Stimulated activated CD4-positive, alpha-beta T cell treated with anti-CD3 and anti-CD28 coated beads, Interleukin-12 subunit alpha, Interleukin-12 subunit beta, amount 100 ng/mL, for 4 hours (primary cell): Measurements from ENCODE around the gene ARL3.

Source experiments
- DNase-seq: peaks from one replicate; pipeline ENCODE4 v3.0.0-alpha.2; 2020

ARL3 gene

GRCh38 chr10:102649797-102650654, 64.2 kb downstream of the ARL3 start:
- DNase-seq, result no peak

DNA sequence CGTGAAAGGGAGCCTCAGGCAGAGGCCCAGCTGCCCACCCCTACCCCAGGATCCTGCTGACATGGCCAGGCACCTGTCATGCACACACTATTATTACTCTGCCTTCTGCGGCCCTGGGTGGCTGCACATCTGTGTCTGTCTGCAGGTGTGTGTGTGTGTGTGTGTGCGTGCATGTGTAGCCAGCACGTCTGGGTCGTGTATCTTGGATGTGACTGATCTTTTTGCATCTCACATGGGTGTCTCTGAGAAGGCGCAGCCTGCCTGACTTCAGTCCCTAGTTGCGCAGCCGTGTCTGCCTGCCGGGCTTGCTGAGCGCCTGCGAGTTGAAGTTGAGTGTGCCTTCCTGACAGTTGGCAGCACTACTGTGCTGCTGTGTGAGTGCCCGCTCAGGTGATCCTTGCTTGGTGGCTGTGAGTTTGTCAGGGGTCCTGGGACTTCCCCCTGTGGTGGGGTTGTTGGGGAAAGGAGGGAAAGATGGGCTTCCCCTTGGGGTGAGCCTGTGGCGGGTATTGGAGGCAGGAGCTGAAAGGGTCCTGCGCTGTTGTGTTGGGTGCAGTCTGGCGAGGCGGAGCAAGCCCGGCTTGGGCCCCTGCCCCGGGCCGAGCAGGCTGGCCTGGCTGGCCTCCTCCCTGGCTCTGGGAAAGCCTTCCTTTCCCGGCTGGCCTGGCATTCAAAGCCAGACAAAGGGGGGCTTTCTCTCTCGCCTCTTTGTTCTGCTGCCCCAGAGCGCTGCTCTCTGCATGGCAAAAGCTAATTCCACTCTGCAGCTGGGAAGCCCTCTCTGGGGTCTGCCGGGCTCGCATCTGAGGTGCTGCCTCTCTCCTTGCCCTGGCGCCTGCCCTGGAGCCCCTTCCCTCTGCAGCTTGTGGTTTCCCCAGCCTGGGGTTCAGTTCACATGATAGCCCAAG, 65.1 kb downstream of the ARL3 start:
- no peak for DNase-seq

DNA sequence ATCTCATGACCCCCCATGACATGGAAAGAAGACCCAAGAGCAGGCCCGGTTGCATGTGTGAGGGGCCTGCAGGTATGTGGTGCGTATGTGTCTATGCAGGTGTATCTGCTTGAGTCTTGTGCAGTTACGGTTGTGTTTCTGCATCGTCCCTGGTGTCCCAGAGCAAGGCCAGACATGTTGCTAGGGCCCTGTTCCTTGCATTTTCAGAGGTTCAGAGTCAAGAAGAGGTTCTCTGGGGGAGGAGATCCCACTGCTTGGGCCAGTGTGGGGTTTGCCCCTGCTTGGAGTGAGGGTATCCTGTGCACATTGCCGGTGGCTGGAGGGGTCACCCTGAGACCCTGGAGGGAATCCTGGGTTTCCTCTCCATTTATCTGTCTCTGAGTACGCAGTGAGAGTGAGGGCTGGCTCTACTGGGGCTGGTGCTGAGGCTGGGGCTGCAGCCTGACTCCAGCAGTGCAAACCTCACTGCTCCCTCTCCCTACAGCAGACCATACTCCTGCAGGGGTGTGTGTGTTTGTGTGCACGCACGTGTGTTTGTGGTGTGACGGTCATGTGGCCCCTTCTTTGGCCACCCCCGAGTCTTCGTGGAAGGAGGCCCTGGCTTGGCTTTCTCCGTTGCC, 65.8 kb downstream of the ARL3 start:
- DNase-seq, result no peak

DNA sequence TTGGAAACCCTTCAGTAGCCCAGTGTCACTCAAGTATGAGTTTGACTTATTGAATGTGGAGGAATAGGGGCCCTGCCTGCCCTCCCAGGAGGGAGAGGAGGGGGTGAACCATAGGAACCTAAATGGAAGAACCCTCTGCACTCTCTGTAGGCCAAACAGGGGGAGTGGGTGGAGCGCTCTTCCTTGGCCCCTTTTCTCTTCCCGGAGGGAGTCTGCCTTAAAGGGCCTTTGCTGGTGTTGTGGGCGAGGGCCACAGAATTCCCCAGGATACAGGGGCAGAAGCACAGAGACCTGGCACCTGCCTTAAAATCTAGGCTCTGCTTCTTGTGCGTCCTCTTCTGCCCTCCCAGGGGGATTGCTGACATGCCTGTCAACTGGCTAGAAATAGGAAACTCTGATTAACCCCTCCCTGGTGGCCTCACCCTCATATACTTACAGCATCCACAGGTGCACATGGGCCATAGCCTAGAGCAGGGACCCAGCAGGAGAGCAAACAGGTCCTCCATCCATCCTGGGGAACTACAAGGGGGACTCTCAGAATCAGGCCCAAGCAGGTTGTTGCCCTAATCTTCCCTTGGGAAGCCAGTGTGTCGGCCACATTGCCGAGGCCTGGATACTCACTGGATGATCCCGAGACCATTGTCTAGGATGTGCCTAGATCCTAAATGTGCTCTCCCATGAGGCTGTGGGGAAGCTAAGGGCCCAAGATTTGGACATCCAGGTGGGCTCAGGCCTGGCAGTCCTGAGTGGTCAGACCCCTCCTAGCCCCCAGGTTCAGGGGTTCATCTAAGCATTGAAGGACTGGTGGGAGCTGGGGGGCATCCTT, 66.5 kb downstream of the ARL3 start:
- DNase-seq, result no peak

DNA sequence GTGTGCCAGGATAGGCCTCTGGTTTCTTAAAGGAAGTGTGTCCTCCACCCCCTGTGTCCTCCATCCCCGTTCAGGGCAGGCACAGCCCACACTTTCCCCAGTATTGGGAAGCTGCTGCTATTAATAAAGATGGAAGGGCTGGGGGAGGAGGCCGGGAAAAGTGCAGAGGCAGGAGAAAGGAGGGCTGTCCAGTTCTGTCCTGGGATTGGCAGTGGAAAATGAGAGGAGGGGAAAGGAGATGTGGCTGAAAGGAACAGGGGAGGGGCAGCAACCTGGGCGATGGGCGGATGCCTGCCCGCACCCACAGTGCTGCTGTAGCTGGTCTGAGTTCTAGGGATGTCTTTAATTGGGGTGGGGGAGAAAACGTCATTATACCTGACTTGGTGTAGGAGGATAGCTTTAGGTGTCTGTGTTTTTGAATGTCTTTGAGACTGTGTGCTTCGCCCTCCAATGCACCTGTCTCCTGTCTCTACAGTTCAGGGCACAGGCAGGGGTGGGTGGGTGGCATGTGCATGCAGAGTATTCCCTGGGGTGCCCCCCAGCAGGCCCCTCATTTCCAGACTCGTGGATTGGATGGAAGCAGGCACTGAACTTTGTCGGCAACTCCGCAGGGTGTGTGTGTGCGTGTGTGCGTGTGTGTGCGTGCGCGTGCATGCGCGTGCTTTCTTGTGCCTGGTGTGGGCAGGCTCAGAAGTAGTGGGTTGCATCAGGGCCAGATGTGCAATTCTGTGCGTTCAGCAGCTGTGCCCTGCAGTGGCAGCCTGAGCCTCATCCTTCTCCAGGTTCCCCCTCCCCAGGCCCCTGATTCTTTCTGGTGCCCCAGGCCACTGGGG, 67.4 kb downstream of the ARL3 start:
- DNase-seq, result peak; percentile 22

- DNase-seq, result peak; percentile 59
These were observed 68.2 kb downstream of the ARL3 start for GRCh38 chr10:102645741-102646609.

DNA sequence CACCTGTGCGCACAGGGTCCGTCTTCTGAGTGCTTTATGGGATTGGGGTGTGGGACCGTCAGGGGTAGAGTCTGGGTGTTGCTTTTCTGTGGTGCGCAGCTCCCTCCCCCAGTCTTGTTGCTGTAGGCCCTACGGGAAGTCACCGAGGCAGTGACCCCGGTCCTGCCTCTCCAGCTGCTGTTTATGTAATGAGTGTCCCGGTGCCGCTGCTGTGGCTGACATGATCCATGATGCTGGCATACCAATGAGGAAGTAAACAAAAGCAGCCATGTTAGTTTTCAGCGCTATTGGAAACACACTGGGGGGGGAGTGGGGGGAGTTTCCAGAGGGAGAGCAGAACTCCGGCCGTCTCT, 68.8 kb downstream of the ARL3 start:
- no peak for DNase-seq

GRCh38 chr10:102644646-102645387, 69.4 kb downstream of the ARL3 start:
- peak; percentile 69 for DNase-seq

DNA sequence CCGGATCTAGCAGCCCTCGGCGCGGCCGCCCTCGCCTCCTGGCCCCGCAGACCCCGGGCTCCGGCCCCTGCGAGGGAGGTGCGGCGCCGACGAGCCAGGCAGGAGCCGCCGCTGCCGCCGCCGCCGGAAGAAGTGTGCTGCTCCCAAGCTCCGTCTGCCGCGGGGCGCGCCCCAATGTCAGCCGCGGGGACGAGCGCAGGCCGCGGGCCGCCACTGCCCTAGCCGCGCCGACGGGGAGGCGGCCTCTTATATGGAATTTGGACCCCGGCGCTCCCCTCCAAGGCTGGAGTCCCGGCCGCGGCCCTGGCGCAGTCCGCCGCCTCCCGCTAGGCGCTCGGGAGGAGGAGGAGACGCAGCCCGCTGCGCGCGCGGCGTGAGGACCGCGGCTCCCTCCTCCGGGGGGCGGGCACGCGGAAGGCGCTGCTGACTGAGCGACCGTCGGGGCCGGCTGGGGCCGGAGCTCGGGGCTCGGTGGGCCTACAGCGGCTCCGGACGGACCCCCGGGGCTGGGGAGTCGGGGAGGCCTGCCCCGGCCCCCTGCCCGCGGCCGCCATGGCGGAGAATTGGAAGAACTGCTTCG, 70.0 kb downstream of the ARL3 start, which contains the start of gene TRIM8:
TSS of gene TRIM8 (plus strand) at position 414 of the 580 bp plus-strand sequence. CDS start at position 553, 139 bp downstream.
- DNase-seq, result peak; percentile 52

DNA sequence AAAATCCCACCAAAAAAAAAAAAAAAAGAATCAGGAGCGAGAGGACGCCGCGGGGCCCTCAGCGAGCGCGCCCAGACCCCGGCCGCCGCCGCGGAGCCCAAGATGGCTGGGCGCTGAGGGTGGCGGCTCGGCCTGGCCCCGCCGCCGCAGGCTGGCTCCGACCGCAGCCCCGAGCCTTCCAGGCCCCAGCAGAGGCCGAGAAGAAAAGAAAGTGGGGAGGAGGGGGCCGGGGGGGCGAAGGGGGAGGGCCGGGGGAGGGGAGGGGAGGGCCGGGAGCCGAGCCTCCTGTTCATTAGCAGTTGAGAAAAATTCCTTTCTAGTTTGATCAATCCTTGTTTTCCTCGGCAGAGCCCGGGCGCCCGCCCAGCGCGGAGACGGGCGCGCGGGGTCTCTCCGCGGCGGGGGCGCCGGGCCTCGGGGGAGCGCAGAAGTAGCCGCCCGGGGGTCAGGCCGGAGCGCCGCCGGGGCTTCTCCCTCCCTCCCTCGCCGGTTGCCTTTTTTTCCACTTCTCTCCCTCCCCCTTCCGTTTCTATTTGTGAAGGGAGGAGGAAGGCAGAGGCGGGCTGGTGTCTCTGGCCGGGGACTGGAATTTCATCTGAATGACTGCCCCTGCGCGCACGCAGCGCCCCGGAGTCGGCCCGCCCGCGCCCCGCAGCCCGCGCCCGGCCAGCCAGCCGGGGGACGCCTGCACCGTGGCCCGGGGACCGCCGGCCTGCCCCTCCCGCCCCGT, 70.7 kb downstream of the ARL3 start:
- peak; percentile 50 for DNase-seq

- DNase-seq, result peak; percentile 48
These were observed 71.4 kb downstream of the ARL3 start for GRCh38 chr10:102642736-102643335.

DNA sequence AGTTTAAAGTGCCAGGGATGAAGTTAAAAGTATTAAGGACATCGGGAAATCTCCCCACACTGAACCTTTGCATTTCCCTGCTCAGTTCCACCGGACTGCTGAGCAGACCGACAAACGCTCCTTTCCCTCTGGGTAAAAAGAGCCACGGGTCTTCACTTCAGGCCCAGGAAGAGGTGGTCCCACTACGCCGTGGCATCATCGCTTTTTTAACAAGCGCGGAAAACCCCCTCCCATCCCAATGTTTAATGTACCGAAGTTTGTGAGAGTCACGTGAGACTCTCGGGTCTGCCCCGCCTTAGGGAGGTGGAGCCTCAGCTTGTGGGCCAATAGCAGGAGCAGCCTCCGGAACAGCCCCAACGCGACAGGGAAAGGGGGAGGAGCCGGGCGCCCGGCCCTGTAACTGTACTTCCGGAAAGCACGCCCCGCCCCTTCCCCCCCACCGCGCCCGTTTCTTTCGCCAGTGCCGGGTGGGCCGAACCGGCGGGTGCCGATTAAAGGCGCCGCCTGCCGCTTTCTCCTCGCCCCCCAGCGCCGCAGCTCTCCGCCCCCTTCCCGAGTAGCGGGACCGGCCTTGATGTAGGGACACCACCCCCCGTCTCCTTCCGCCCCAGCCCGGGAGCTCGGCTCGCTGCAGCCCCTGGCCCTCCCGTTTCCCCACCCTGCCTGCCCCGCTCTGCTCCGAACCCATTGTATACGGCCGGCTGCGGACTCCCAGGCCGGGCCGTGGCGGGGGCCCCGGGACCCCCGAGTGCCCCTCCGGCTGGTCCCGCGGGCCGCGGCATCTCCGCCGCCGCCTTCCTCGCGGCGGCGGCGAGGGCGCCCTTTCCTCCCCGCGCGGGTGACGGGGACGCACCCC, 72.1 kb downstream of the ARL3 start:
- DNase-seq, result peak; percentile 98

- no peak for DNase-seq
These were observed 72.8 kb downstream of the ARL3 start for GRCh38 chr10:102641402-102641801.

DNA sequence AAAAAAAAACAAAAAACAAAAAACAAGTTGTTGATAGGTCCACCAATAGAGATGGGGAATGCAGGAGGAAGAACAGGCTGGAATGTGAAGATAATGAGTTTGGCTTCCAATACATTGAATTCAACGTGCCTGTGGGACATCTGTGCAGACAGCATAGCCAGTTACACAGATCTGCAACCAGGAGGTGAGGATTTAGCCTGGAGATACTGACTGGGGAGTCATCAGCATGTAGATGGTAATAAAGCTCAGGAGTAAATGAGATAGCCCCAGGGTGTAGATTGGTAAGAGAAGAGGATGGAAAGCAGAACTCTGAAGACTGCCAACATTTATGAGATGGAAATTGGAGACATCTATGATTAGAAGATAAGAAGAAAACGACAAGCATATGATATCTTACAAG, 74.7 kb downstream of the ARL3 start:
- no peak for DNase-seq

- no peak for DNase-seq
These were observed 78.8 kb downstream of the ARL3 start for GRCh38 chr10:102635377-102635776.

DNA sequence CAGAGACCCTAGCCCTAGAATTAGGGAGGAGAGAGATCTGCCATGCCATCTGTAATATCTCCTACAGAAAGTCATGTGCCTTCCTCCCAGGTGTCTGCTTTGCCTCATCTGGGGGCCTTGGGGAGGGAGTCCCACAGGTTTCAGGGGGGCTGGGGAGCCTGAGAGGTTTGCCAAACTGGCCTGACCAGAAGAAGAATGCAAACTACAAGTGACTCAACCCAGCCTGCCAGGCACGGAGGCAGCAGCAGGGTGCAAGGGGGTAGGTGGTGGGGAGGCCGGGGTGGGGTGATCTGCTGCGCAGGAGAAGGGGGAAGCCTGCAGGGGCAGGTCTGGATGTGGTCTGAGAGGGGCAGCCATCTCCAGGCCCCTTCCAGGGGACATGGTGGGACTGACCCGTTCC, 79.5 kb downstream of the ARL3 start:
- no peak for DNase-seq

DNA sequence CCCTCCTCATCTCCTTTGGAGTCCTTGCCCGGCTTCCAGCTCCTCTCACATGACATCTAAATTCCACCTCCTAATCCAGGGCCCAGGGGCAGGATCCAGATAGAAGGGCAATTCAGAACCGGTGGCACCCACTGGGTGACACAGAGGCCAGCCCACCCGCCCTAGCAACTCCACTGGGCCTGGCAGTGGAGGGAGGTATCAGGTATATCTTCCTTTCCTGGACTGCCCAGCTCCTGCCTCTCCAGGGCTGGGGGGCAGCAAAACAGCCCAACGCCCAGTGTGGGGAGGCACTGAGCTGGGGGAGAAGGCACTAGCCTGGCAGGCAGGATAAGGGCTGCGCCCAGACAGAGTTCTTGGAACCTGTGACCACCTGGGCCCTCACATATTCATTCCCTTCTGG, 80.3 kb downstream of the ARL3 start:
- no peak for DNase-seq
